ENCODE data around the gene CTXN1.

DNA sequence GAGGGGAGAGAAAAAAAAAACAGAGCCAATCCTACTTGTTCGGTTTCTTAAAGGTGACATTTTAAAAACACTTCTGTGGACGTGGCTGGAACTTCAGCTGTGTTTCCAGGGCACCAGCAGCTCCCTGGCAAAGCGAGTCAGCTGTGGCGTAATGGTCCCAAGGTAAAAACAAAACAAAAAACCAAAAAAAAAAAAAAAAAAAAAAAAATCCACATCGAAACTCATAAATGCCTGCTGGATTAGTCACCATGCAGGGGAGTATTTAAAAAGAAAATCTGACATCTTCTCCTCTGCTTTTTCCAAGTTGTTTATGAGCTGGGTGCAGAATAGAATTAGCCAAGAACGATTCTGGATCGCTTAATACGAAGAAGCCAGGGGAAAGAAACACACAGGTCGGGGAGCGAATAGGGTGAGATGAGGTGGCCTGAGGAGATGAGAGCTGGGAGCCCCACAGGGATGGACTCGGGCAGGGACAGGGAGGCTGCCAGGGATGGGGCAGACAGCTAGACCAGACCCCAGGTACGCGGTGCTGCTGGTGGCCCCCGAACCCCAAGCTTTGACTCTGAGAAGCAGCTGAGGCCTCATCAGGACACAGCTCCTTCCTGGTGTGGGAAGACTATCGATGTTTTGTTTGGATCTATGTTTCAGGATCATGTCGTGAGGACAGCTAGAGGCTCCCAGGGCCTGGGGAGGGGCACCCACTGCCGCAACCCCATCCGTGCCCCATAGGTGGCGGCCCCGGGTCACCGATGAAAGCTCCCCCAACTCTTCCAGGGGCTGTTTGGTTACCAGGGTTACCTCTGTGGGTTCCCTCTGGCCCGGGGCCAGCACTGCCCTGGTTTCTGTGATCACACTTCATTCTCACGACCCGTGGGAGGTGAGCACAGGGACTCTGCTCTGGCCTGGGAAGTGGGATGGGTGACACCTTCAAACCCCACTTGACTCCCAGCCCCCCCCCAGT is 3.1 kb upstream of the CTXN1 start:
- TF ChIP-seq, protein P1, sequence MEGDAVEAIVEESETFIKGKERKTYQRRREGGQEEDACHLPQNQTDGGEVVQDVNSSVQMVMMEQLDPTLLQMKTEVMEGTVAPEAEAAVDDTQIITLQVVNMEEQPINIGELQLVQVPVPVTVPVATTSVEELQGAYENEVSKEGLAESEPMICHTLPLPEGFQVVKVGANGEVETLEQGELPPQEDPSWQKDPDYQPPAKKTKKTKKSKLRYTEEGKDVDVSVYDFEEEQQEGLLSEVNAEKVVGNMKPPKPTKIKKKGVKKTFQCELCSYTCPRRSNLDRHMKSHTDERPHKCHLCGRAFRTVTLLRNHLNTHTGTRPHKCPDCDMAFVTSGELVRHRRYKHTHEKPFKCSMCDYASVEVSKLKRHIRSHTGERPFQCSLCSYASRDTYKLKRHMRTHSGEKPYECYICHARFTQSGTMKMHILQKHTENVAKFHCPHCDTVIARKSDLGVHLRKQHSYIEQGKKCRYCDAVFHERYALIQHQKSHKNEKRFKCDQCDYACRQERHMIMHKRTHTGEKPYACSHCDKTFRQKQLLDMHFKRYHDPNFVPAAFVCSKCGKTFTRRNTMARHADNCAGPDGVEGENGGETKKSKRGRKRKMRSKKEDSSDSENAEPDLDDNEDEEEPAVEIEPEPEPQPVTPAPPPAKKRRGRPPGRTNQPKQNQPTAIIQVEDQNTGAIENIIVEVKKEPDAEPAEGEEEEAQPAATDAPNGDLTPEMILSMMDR (conservative IDR thresholded peaks at IDR 0.05 in 1 of 2, IDR thresholded peaks at IDR 0.05 in 1 of 2; ENCODE audit: low read depth in 1 of 2, low read length in 2 of 2): peak; percentile 38 to 42
- no peak for TF ChIP-seq EZH2 (IDR thresholded peaks at IDR 0.05; ENCODE audit: low read length, missing control alignments)
